ENCODE results near the gene IL1F10.

DNA sequence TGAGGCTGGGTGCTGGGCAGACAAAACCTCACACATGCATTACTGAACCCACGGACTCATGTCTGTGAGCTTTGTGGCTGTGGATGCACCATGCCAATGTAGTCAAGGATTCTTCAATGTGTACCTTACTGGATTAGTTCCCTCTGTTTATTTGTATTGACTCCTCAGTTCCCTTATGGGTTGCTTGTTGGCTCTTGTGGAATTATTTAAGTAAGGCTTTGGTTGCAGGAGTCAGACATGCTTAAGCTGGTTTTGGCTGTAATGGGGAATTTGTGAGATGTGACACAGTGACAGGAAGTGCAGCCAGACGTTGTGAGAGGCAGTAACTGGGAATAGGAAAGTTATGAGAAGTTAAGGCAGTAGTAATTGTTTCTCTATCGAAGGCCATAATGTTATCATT is 46.0 kb downstream of the IL1F10 start:
- TF ChIP-seq POLR2A (IDR thresholded peaks at IDR 0.05): no peak
- no peak for TF ChIP-seq POLR2AphosphoS5 (IDR thresholded peaks at IDR 0.05)

All from suprapubic skin (tissue), 4 donors.